CD14-positive monocyte (primary cell): ENCODE results near the gene SUGCT. TPM values are rescaled to one million over a fixed set of nuclear protein-coding genes. Genes with fewer than 3 reads are reported as not detected.
A peak's percentile ranks its signal among the peaks of the same experiment; 100 is the strongest.

Experiments used
- DNase-seq, 3 donors: peaks; one replicate each; pipeline ENCODE4 v3.0.0-alpha.2; 2011 to 2022
- H2AFZ ChIP-seq: 2 replicates; pipeline ENCODE4 v1.6.0; 2012; ENCODE audit warnings: mild to moderate bottlenecking, low read depth, low read length, inconsistent platforms; ENCODE audit not compliant: insufficient read depth, poor library complexity, severe bottlenecking
- H3K27ac ChIP-seq, 2 donors: 1 replicate in 1 of 2; 2 replicates in 1 of 2; pipeline ENCODE4 v1.5.1; 2012 to 2013; ENCODE audit warnings: low read length in 2 of 2, control low read depth in 1 of 2, inconsistent platforms in 1 of 2, low read depth in 1 of 2, mild to moderate bottlenecking in 1 of 2
- H3K27me3 ChIP-seq, 2 donors: one replicate each; pipeline versions ENCODE4 v1.6.0 to v1.6.1; 2011 to 2013; ENCODE audit warnings: low read length in 2 of 2; ENCODE audit not compliant: control insufficient read depth in 2 of 2, insufficient read depth in 2 of 2
- H3K36me3 ChIP-seq, 2 donors: replicated peaks in 1 of 2; 1 replicate in 1 of 2; 2 replicates in 1 of 2; pipeline versions ENCODE4 v1.5.1 to v1.6.1; 2012 to 2013; ENCODE audit warnings: low read length in 2 of 2, control low read depth in 1 of 2, inconsistent platforms in 1 of 2, mild to moderate bottlenecking in 1 of 2; ENCODE audit not compliant: insufficient read depth in 2 of 2, control insufficient read depth in 1 of 2
- H3K4me1 ChIP-seq, 2 donors: 1 replicate in 1 of 2; 2 replicates in 1 of 2; pipeline versions ENCODE4 v1.5.1 to v1.6.1; 2012 to 2013; ENCODE audit warnings: low read length in 2 of 2, control low read depth in 1 of 2, inconsistent platforms in 1 of 2, mild to moderate bottlenecking in 1 of 2, moderate library complexity in 1 of 2; ENCODE audit not compliant: insufficient read depth in 2 of 2, control insufficient read depth in 1 of 2
- H3K4me2 ChIP-seq: replicated peaks from 2 replicates; pipeline ENCODE3; 2012; ENCODE audit warnings: low read length, moderate library complexity, mild to moderate bottlenecking; ENCODE audit not compliant: poor library complexity, severe bottlenecking; ENCODE audit errors: extremely low read depth
- H3K4me3 ChIP-seq, 3 experiments: fragments of 200-600 bp in 1 of 3; sonication (generic) in 1 of 3; replicated peaks in 1 of 3; 1 replicate in 2 of 3; 2 replicates in 1 of 3; pipeline ENCODE4 v1.5.1; 2011 to 2013; ENCODE audit warnings: low read length in 3 of 3, mild to moderate bottlenecking in 3 of 3, control low read depth in 2 of 3, low read depth in 2 of 3, inconsistent platforms in 1 of 3, moderate library complexity in 1 of 3
- H3K79me2 ChIP-seq: 2 replicates; pipeline ENCODE4 v1.6.0; 2012; ENCODE audit warnings: mild to moderate bottlenecking, control low read depth, inconsistent platforms, low read length, moderate library complexity; ENCODE audit not compliant: insufficient read depth
- H3K9ac ChIP-seq: 2 replicates; pipeline ENCODE4 v1.6.0; 2017; ENCODE audit warnings: low read length, mild to moderate bottlenecking; ENCODE audit not compliant: insufficient read depth, poor library complexity, severe bottlenecking
- H3K9me3 ChIP-seq, 2 donors: replicated peaks in 1 of 2; 1 replicate in 1 of 2; 2 replicates in 1 of 2; pipeline versions ENCODE4 v1.5.1 to v1.6.1; 2012 to 2013; ENCODE audit warnings: low read length in 2 of 2, control low read depth in 1 of 2; ENCODE audit not compliant: control insufficient read depth in 1 of 2, insufficient read depth in 1 of 2
- H4K20me1 ChIP-seq: 2 replicates; pipeline ENCODE4 v1.6.0; 2012; ENCODE audit warnings: mild to moderate bottlenecking, low read length, control low read depth, moderate library complexity; ENCODE audit not compliant: insufficient read depth
- H3K27ac Mint-ChIP-seq, 7 donors: one replicate each; pipeline ENCODE4 v1.8.0; 2020; ENCODE audit warnings: mild to moderate bottlenecking in 7 of 7, mixed read lengths in 7 of 7, moderate library complexity in 6 of 7, inconsistent platforms in 2 of 7
- H3K27me3 Mint-ChIP-seq, 3 donors: one replicate each; pipeline ENCODE4 v1.8.0; 2021 to 2022; ENCODE audit warnings: low read depth in 3 of 3, mild to moderate bottlenecking in 3 of 3, mixed read lengths in 3 of 3, moderate library complexity in 3 of 3, inconsistent platforms in 1 of 3
- H3K36me3 Mint-ChIP-seq, 2 donors: one replicate each; pipeline ENCODE4 v1.8.0; 2020; ENCODE audit warnings: mixed read lengths in 2 of 2, inconsistent platforms in 1 of 2, mild to moderate bottlenecking in 1 of 2
- H3K4me1 Mint-ChIP-seq: one replicate; pipeline ENCODE4 v1.8.0; 2020; ENCODE audit warnings: mild to moderate bottlenecking, mixed read lengths
- H3K4me3 Mint-ChIP-seq, 2 donors: one replicate each; pipeline ENCODE4 v1.8.0; 2020; ENCODE audit warnings: mild to moderate bottlenecking in 2 of 2, mixed read lengths in 2 of 2, moderate library complexity in 1 of 2
- H3K9me3 Mint-ChIP-seq, 7 donors: one replicate each; pipeline ENCODE4 v1.8.0; 2020 to 2022; ENCODE audit warnings: mixed read lengths in 7 of 7, mild to moderate bottlenecking in 6 of 7, moderate library complexity in 6 of 7, inconsistent platforms in 2 of 7
- CTCF ChIP-seq: fragments of 200-600 bp; IDR thresholded peaks from one replicate; pipeline ENCODE4 v1.8.0; 2022; ENCODE audit warnings: antibody characterized with exemption, mild to moderate bottlenecking
- WGBS: methylation state at CpG from one replicate; pipeline ENCODE4 v1.1.5; 2013; ENCODE audit warnings: missing lambda C conversion rate; ENCODE audit not compliant: insufficient coverage; 5-methylcytosine and 5-hydroxymethylcytosine counted together
- intact Hi-C, 2 donors: fragments of 100-400 bp; cut with micrococcal nuclease; formaldehyde crosslinking; loops; one replicate each; pipeline versions ENCODE4 v1.15.0 to v1.15.1; 2023
- polyA plus RNA-seq, 3 donors: library from polyadenylated mRNA; depleted of rRNA in 1 of 3; unstranded in 2 of 3; stranded (reverse) in 1 of 3; fragments of 300-500 nt in 2 of 3; fragments of >200 nt in 1 of 3; fragmentation: Illumina TruSeq in 2 of 3; gene quantifications; 1 replicate in 2 of 3; 2 replicates in 1 of 3; pipeline ENCODE4 v1.2.3, GENCODE V29; 2012 to 2021

SUGCT gene
- polyA plus RNA-seq, 3 donors: not detected

- Histone ChIP-seq H3K4me3 (no peak overlapping the region), H3K4me1 (peaks cover 11 to 15% of the 10 kb centered on the region in 2 donors), H2AFZ (no peak overlapping the region), H3K9me3 (no peaks in the 10 kb centered on the region), H3K36me3 (no peaks in the 10 kb centered on the region), H3K27me3 (no peaks in the 10 kb centered on the region), H3K4me2 (no peak overlapping the region), H3K79me2 (no peaks in the 10 kb centered on the region), H3K27ac (no peak overlapping the region), H4K20me1 (no peaks in the 10 kb centered on the region), H3K9ac (no peak overlapping the region)
- no peak for TF ChIP-seq CTCF
- H3K4me3 Mint-ChIP-seq: no peak overlapping the region
- WGBS: no CpG with 5 or more reads among the region's 4 CpGs
- H3K27ac Mint-ChIP-seq: no peak overlapping the region
- peaks cover 0 to 8% (median 2%) of the 10 kb centered on the region in 7 donors for H3K9me3 Mint-ChIP-seq
- DNase-seq: no peak
- H3K36me3 Mint-ChIP-seq: no peaks in the 10 kb centered on the region
- peaks cover 27% of the 10 kb centered on the region for H3K4me1 Mint-ChIP-seq
- H3K27me3 Mint-ChIP-seq: no peaks in the 10 kb centered on the region
- intact Hi-C loops: no loop called here
Measured at GRCh38 chr7:40580776-40581175, 446.0 kb downstream of the SUGCT start.

GRCh38 chr7:40582539-40582938 lies 447.7 kb downstream of the SUGCT start:
- Histone ChIP-seq H3K4me3 (no peak overlapping the region), H3K4me2 (no peak overlapping the region), H3K79me2 (no peaks in the 10 kb centered on the region), H3K27ac (peak overlapping the region in 1 of 2 donors; percentile 18), H3K9ac (no peak overlapping the region), H3K27me3 (no peaks in the 10 kb centered on the region), H3K36me3 (no peaks in the 10 kb centered on the region), H3K9me3 (no peaks in the 10 kb centered on the region), H2AFZ (no peak overlapping the region), H4K20me1 (no peaks in the 10 kb centered on the region), H3K4me1 (peaks cover 18 to 25% of the 10 kb centered on the region in 2 donors)
- Mint-ChIP-seq H3K4me1 (peaks cover 36% of the 10 kb centered on the region), H3K4me3 (no peak overlapping the region), H3K9me3 (peaks cover 0 to 2% (median 0%) of the 10 kb centered on the region in 7 donors), H3K27ac (peak overlapping the region in 4 of 7 donors; percentile 48 to 80 (median 60)), H3K27me3 (no peaks in the 10 kb centered on the region), H3K36me3 (no peaks in the 10 kb centered on the region)
- no peak for TF ChIP-seq CTCF
- peak; percentile 37 to 60 (median 44) for DNase-seq
- intact Hi-C loops: loop anchor here in 1 of 2 donors (2.0 kb wide), 1 partner anchor 28 kb away; no protein-coding TSS in a partner anchor
- 0% methylated on average over 2 of the region's 5 CpGs for WGBS
